ENCODE measurements around the gene PREPL.

DNA sequence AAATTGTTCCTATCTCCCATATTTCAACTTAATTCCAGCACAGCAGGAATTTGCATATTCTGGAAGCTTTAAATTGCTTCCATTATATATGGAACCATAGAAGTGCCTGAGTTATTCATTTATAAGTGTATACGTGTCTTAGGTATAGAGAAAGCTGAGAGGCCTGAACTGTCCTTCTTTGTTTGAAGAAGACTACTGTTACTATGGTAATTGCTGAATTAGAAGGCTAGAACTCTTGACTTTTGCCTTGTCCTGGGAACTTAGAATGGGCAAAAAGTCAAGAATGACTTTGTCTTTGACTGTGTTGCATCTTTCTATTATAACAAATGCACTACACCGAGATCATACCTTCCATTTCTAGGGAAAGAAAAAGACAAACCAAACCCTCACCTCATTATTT lies 16.2 kb upstream of the PREPL start:
- TF ChIP-seq CTCF (IDR thresholded peaks at IDR 0.05) (no peak), POLR2A (IDR thresholded peaks at IDR 0.05) (no peak)

All from right lobe of liver (tissue), 4 donors.